IMR-90 (cell line): ENCODE results near the gene CAMP. TPM values are rescaled to one million over a fixed set of nuclear protein-coding genes. Genes with fewer than 3 reads are reported as not detected.

Experiments used
- ATAC-seq: fragments of 200-7000 bp; cut with Tn5 transposase; 2 replicates; pipeline ENCODE4 v1.9.1; 2020; ENCODE audit warnings: low read depth, mild to moderate bottlenecking, moderate library complexity
- BruUV-seq: library from RNA; stranded (reverse); fragments of 400-500 nt; replicated peaks from 2 replicates; lab custom pipeline; 2021; lab: Mats Ljungman, UMichigan
- CTCF ChIA-PET: fragments of 300-600 bp; formaldehyde crosslinking; extraction: SDS; loops from one replicate; lab custom pipeline; 2021; ENCODE audit warnings: antibody characterized with exemption; lab: Yijun Ruan, JAX
- POLR2A ChIA-PET: fragments of 300-600 bp; sonication (Branson Sonifier 250); formaldehyde crosslinking; loops from one replicate; lab custom pipeline; 2022; ENCODE audit warnings: antibody characterized with exemption; ENCODE audit not compliant: unreplicated experiment; lab: Charles Lee
- DNase-seq: peaks from one replicate; pipeline ENCODE4 v3.0.0; 2013
- H2AFZ ChIP-seq: replicated peaks from 2 replicates; pipeline ENCODE3; 2013; ENCODE audit warnings: low read length, mild to moderate bottlenecking; ENCODE audit not compliant: poor library complexity
- H2AK5ac ChIP-seq: 2 replicates; pipeline ENCODE4 v1.6.1; 2013; ENCODE audit warnings: low read depth, low read length, inconsistent platforms
- H2AK9ac ChIP-seq: replicated peaks from 2 replicates; pipeline ENCODE3; 2013; ENCODE audit warnings: mild to moderate bottlenecking, low read depth, low read length, moderate library complexity; ENCODE audit not compliant: poor library complexity
- H2BK120ac ChIP-seq: 2 replicates; pipeline ENCODE4 v1.6.1; 2013; ENCODE audit warnings: low read depth, low read length, inconsistent platforms
- H2BK15ac ChIP-seq: 3 replicates; pipeline ENCODE4 v1.6.1; 2013; ENCODE audit warnings: low read depth, low read length, inconsistent platforms
- H2BK20ac ChIP-seq: 2 replicates; pipeline ENCODE4 v1.6.1; 2013; ENCODE audit warnings: low read depth, mild to moderate bottlenecking, inconsistent platforms, low read length, moderate library complexity
- H2BK5ac ChIP-seq: 2 replicates; pipeline ENCODE4 v1.6.1; 2013; ENCODE audit warnings: mild to moderate bottlenecking, low read depth, low read length, inconsistent platforms; ENCODE audit not compliant: poor library complexity, severe bottlenecking
- H3K14ac ChIP-seq: replicated peaks from 2 replicates; pipeline ENCODE4 v1.6.1; 2013; ENCODE audit warnings: low read depth, low read length, inconsistent platforms
- H3K18ac ChIP-seq: 2 replicates; pipeline ENCODE4 v1.6.1; 2013; ENCODE audit warnings: low read depth, low read length, control low read depth
- H3K23ac ChIP-seq: 2 replicates; pipeline ENCODE4 v1.6.1; 2013; ENCODE audit warnings: low read depth, low read length, inconsistent platforms
- H3K27ac ChIP-seq: 2 replicates; pipeline ENCODE4 v1.5.1; 2013; ENCODE audit warnings: mild to moderate bottlenecking, control low read depth, low read length; ENCODE audit not compliant: insufficient read depth
- H3K27me3 ChIP-seq: 2 replicates; pipeline ENCODE4 v1.6.1; 2013; ENCODE audit warnings: low read length; ENCODE audit not compliant: control insufficient read depth, insufficient read depth
- H3K36me3 ChIP-seq: 2 replicates; pipeline ENCODE4 v1.6.1; 2013; ENCODE audit warnings: low read length, mixed read lengths; ENCODE audit not compliant: control insufficient read depth, insufficient read depth
- H3K4ac ChIP-seq: 2 replicates; pipeline ENCODE4 v1.6.1; 2013; ENCODE audit warnings: low read depth, low read length, inconsistent platforms
- H3K4me1 ChIP-seq: 2 replicates; pipeline ENCODE4 v1.6.1; 2013; ENCODE audit warnings: low read length, mixed read lengths; ENCODE audit not compliant: control insufficient read depth, insufficient read depth
- H3K4me2 ChIP-seq: 2 replicates; pipeline ENCODE4 v1.6.1; 2013; ENCODE audit warnings: low read depth, mild to moderate bottlenecking, control low read depth, low read length, moderate library complexity
- H3K4me3 ChIP-seq: 2 replicates; pipeline ENCODE4 v1.5.1; 2013; ENCODE audit warnings: low read depth, mild to moderate bottlenecking, control low read depth, low read length, moderate library complexity; ENCODE audit not compliant: insufficient read depth
- H3K56ac ChIP-seq: 2 replicates; pipeline ENCODE4 v1.6.1; 2013; ENCODE audit warnings: low read length, inconsistent platforms; ENCODE audit not compliant: insufficient read depth; ENCODE audit errors: extremely low read depth
- H3K79me1 ChIP-seq, 2 experiments: 2 replicates each; pipeline ENCODE4 v1.6.1; 2013; ENCODE audit warnings: low read length in 2 of 2, inconsistent platforms in 1 of 2, low read depth in 1 of 2
- H3K9ac ChIP-seq: 2 replicates; pipeline ENCODE4 v1.6.1; 2013; ENCODE audit warnings: low read depth, low read length, control low read depth
- H3K9me1 ChIP-seq: 2 replicates; pipeline ENCODE4 v1.6.1; 2013; ENCODE audit warnings: low read length, inconsistent platforms; ENCODE audit not compliant: insufficient read depth
- H3K9me3 ChIP-seq: 2 replicates; pipeline ENCODE4 v1.6.1; 2013; ENCODE audit warnings: low read length; ENCODE audit not compliant: control insufficient read depth, insufficient read depth
- H4K20me1 ChIP-seq: 2 replicates; pipeline ENCODE4 v1.6.1; 2013; ENCODE audit warnings: low read length, inconsistent platforms; ENCODE audit not compliant: insufficient read depth
- H4K5ac ChIP-seq: 2 replicates; pipeline ENCODE4 v1.6.1; 2013; ENCODE audit warnings: mild to moderate bottlenecking, low read depth, low read length, control low read depth
- H4K8ac ChIP-seq, 2 experiments: 2 replicates each; pipeline ENCODE4 v1.6.1; 2013; ENCODE audit warnings: low read depth in 2 of 2, low read length in 2 of 2, control low read depth in 1 of 2, inconsistent platforms in 1 of 2
- H4K91ac ChIP-seq: 2 replicates; pipeline ENCODE4 v1.6.1; 2013; ENCODE audit warnings: low read depth, low read length, inconsistent platforms; ENCODE audit not compliant: insufficient read depth
- MXI1 ChIP-seq: IDR thresholded peaks from 2 replicates; pipeline ENCODE4 v1.6.1; 2012; ENCODE audit warnings: low read depth, mild to moderate bottlenecking, low read length, moderate library complexity, borderline replicate concordance
- SMC3 ChIP-seq: fragments of 150-350 bp; IDR thresholded peaks from 2 replicates; pipeline ENCODE4 v1.6.1; 2016; ENCODE audit warnings: low read depth, mild to moderate bottlenecking, antibody characterized with exemption, low read length, moderate library complexity
- USF2 ChIP-seq: fragments of 150-350 bp; IDR thresholded peaks from 2 replicates; pipeline ENCODE4 v1.6.1; 2017; ENCODE audit warnings: mild to moderate bottlenecking, antibody characterized with exemption, low read length, low read depth
- WGBS, 2 experiments: methylation state at CpG; one replicate each; pipeline versions ENCODE4 v1.1.5 to v1.1.7; 2013; ENCODE audit warnings: missing lambda C conversion rate in 2 of 2; ENCODE audit not compliant: insufficient read length in 1 of 2; ENCODE audit errors: extremely low coverage in 2 of 2; 5-methylcytosine and 5-hydroxymethylcytosine counted together
- dilution Hi-C: fragments of 300-500 bp; cut with HindIII; formaldehyde crosslinking; loops from one replicate; pipeline ENCODE4 v1.14.3; 2018; ENCODE audit warnings: low sequenced_read_pairs; ENCODE audit not compliant: unreplicated experiment
- in situ Hi-C: fragments of 300-500 bp; cut with MboI; formaldehyde crosslinking; loops from 3 replicates; pipeline ENCODE4 v1.14.3; 2019; ENCODE audit warnings: low sequenced_read_pairs, inconsistent platforms, mixed read lengths
- intact Hi-C: fragments of 100-400 bp; cut with micrococcal nuclease; formaldehyde crosslinking; loops from 2 replicates; pipeline ENCODE4 v1.10.0; 2022
- polyA plus RNA-seq, 3 experiments: library from polyadenylated mRNA; depleted of rRNA; stranded (reverse); fragments of >200 nt; gene quantifications; 2 replicates each; pipeline ENCODE4 v1.2.3, GENCODE V29; 2012; ENCODE audit warnings: low replicate concordance in 1 of 3
- total RNA-seq: library from RNA; depleted of rRNA; stranded (reverse); fragments of >200 nt; gene quantifications from 2 replicates; pipeline ENCODE4 v1.2.3, GENCODE V29; 2012

The CAMP gene
- total and polyA plus RNA-seq, 2 of the 4 experiments (the other 2 are of a cell fraction) = not detected

GRCh38 chr3:48186631-48187300, 36.5 kb upstream of the CAMP start:
- peak overlapping the region; percentile 49 for H3K56ac ChIP-seq
- peaks cover 17 to 31% of the 10 kb centered on the region in 2 experiments for H3K79me1 ChIP-seq
- peak overlapping the region; percentile 92 for H2AFZ ChIP-seq
- intact Hi-C loops (no loop called here), in situ Hi-C loops (no loop called here), dilution Hi-C loops (no loop called here)
- no peaks in the 10 kb centered on the region for H3K9me3 ChIP-seq
- H4K91ac ChIP-seq = no peak overlapping the region
- H2AK9ac ChIP-seq = no peak overlapping the region
- no peak overlapping the region for H2BK15ac ChIP-seq
- H4K20me1 ChIP-seq = no peaks in the 10 kb centered on the region
- H4K5ac ChIP-seq = no peak overlapping the region
- H2AK5ac ChIP-seq = no peak overlapping the region; the same call in 1 of the 2 replicates
- peak overlapping the region; percentile 33; the same call in 1 of the 2 replicates for H3K27ac ChIP-seq
- H2BK120ac ChIP-seq = no peak overlapping the region
- H4K8ac ChIP-seq = peak overlapping the region in 1 of 2 experiments; percentile 44; a peak in 1 of 4 replicates
- peak overlapping the region; percentile 67 for H3K4me3 ChIP-seq
- WGBS, 2 experiments = 3% methylated on average over 6 of the region's 7 CpGs; no CpG with 5 or more reads in 1 of the 2 experiments
- H3K14ac ChIP-seq = peak overlapping the region; percentile 76
- no peaks in the 10 kb centered on the region for H3K27me3 ChIP-seq
- no peak overlapping the region for H3K18ac ChIP-seq
- H3K36me3 ChIP-seq = peaks cover 7% of the 10 kb centered on the region
- H3K9ac ChIP-seq = peak overlapping the region; percentile 56
- no peak for TF ChIP-seq SMC3
- peak; percentile 62; the same call in 1 of the 2 replicates for TF ChIP-seq MXI1
- no peak for TF ChIP-seq USF2
- no peak overlapping the region for H2BK20ac ChIP-seq
- ATAC-seq = no peak
- H3K9me1 ChIP-seq = peaks cover 3% of the 10 kb centered on the region; the same call in 1 of the 2 replicates
- ChIA-PET CTCF (no interaction called here), POLR2A (interaction anchor here (0.6 kb wide), 1 partner anchor 773 kb away, joined by 8 read pairs; no protein-coding TSS in a partner anchor)
- H3K4ac ChIP-seq = peak overlapping the region; percentile 56
- H3K4me2 ChIP-seq = peak overlapping the region; percentile 70
- no peak overlapping the region for H2BK5ac ChIP-seq
- BruUV-seq = no TSS peak
- peak; percentile 25 for DNase-seq
- peaks cover 2% of the 10 kb centered on the region; the same call in 1 of the 2 replicates for H3K4me1 ChIP-seq
- H3K23ac ChIP-seq = peak overlapping the region; percentile 68
